HG03045 (cell line): ENCODE measurements around the gene ZBP1.
"Not testable (repeated sequence)": the region's sequence is repeated elsewhere in the genome, so short reads cannot be mapped to it uniquely, and the experiment has no call there.

Experiments used
- ATAC-seq: cut with Tn5 transposase; IDR thresholded peaks from one replicate; pipeline ENCODE4 v1.9.1; 2021; ENCODE audit warnings: mild to moderate bottlenecking, moderate library complexity; ENCODE audit not compliant: unreplicated experiment

The ZBP1 gene

DNA sequence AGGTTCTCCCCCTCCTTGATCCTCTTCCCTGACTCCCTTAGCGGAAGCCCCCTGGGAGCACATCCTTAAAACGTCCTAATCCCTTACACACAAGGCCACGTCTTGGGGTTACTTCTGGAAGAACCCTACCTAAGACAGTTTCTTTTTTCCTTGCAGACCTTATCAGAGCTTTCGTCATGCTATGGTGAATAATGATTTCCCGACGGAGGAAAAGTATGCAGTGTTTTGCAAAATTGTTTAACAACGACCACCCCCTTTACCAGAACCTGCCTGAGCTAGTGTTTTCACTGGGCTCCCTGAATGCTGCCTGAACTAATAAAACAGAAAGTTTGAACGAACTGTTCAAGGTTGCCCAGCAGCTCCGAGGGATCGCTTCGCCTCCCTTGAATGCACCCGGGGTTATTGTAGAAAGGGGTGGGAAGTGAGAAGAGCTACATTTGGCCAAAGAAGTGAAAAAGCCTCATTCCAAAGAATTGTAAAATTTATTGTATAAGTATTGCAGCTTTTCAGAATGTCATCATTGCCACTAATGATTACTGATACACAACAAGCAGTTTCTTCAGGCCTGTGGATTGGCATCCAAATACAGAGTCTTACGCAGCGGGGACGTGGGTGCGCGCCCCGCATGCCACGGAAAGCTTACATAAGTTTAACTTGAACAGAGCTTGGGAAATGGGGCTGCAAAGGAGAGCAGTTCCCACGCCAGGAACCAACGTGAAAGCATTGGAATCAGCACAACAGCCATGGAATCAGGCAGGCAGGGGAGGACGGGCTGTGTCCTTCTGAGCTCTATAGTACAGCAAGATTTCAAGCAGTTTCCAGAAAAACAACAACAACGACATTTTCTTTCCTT is 27.9 kb upstream of the ZBP1 start:
- ATAC-seq: no peak

DNA sequence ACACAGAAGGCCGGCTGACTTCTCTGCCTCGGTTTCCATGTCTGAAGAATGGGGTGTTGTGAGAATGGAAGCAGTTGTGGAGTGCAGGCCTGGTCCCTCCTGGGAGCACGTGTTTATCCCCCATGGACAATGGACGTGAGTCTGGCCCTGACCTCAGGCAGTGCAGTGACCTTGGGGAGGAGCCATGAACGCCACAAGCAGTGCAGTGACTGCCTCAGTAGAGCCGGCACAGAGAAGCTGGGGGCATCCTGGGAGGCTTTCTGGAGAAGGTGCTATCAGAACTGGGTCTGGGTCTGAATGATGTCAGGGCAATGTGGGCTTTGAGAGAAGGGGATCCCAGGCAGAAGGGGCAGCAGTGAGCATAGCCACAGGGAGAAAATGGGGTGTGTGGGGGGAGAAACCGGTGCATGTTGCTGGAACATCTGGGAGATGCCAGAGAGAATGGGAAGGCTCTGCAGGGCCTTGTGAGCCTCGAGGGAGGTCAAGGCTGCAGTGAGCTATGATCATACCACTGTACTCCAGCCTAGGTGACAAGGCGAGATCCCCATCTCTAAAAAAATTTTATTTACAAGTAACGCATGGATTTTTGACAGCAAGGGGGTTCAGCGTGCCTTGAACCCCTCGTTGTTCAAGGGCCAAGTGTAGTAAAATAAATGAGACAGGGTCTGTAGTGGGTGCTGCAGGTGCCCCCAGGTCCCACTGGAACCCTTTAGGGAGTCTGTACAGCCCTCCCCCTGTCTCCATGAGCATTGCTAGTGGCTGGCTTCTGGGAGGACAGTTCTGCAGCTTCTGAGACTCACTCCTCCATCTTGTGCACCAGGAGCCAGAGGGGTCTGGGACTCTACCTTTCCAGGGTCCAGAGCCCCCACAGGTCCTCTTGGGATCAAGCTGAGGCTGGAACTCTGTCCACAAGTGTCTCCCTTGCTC is 27.0 kb upstream of the ZBP1 start:
- ATAC-seq: no peak

DNA sequence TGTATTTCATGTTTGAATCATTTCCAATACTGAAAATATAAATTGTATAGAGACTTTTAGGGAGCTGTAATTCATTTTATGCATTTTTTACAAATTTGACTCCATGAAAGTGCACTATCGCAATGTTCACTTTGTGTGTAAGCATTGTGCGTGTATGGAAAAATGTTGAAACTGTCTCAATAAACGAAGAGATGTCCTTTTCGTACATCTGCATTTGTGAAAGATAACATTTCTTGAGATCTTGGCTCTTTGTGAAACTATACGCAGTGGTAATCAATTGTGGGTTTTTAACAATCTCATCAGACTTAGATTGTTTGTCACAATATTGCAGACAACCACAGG is 18.6 kb upstream of the ZBP1 start:
- ATAC-seq: no peak

DNA sequence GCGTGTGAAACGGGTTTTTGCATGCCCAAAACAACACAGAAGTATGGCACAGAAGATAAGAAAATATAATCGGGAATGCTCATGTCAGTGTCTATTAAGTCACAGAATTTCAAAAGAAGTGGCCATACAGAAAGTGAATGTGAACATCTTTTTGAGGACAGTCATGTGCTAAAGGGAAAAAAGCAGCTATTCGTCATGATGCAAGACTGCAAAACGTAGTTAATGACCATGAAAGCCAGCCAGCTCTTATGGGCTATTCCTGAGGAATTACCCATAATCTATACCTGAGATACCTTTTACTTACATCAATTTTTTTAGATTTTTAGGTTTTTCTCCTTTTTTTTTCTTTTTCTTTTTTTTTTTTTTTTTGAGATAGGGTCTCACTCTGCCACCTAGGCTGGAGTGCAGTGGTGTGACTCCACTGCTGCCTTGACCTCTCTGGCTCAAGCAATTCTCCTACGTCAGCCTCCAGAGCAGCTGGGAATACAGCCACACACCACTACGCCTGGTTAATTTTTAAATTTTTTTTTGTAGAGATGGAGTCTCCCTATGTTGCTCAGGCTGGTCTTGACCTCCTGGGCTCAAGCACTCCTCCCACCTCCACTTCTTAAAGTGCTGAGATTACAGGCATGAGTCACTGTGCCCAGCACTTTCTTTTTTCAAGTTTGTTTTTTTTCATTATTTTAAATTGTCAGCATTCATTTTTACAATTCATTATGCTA is 18.1 kb upstream of the ZBP1 start:
- no peak for ATAC-seq

DNA sequence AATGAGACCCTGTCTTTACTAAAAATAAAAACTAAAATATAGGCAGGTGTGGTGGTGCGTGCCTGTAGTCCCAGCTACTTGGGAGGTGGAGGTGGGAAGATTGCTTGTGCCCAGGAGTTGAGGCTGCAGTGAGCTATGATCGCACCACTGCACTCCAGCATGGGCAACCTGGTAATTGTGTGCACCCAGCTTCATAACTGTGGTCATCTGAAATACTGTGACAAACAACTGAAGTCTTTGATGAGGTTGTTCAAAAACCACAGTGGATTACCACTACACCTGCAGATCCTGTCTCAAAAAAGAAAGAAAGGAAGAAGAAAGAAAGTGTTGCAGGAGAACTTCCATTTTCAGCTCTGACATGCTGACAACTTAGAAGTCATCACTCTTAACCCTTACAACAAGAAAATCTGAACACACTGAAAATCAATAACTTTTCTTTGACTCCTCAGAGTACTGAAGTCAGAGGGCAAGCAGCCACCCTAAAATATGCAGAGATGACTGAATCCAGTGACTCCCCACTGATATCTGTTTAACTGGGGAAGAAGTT is 13.8 kb upstream of the ZBP1 start:
- ATAC-seq: no peak

DNA sequence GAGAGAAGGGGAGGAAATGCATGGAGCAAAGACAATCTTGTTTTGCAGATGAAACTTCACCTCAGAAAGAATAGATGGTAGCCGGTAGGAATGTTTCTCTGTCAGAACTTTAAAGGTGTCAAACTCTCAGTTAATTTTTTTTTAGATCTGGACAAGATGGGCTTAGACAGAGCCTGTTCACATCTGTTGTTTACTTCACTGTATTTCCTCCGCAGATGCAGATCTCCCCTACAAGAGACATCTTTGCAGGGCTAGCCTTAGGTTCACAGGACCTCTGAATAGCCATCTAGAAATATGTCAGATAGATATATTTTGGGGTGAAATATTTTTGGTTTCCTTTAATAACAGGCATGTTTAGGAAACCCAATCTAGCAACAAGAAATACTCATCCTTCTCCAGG is 12.1 kb upstream of the ZBP1 start:
- no peak for ATAC-seq

DNA sequence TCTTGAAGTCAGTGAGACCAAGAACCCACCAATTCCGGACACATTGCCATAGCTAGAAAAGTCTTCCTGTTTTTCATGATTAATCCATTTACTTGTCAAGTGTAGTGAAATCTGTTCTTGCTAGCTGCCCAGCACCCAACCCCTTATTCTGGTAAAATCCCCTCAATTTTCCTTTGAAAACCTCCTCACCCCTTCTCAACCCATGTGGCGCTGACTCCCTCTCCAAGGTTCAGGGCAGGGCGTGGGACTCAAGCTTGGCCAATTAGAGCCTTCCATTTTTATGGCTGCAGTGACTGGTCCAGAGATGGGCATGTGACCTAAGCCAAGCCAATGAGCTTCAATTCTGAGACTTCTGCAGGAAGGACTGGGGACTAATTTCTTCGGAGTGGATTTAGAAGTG is 9.8 kb upstream of the ZBP1 start:
- no peak for ATAC-seq

DNA sequence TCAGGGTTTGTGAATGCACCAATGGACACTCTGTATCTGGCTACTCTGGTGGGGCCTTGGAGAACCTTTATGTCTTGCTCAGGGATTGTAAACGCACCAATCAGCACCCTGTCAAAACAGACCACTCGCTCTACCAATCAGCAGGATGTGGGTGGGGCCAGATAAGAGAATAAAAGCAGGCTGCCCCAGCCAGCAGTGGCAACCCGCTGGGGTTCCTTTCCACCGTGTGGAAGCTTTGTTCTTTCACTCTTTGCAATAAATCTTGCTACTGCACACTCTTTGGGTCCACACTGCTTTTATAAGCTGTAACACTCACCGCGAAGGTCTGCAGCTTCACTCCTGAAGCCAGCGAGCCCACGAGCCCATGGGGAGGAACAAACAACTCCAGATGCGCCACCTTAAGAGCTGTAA is 9.3 kb upstream of the ZBP1 start:
- ATAC-seq: not testable (repeated sequence)

DNA sequence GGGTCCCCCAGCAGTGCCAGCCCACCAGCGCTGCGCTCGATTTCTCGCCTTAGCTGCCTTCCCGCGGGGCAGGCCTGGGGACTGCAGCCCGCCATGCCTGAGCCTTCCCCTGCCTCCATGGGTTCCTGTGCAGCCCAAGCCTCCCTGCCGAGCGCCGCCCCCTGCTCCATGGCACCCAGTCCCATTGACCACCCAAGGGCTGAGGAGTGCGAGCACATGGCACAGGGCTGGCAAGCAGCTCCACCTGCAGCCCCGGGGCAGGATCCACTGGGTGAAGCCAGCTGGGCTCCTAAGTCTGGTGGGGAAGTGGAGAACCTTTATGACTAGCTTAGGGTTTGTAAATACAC is 8.7 kb upstream of the ZBP1 start:
- not testable (repeated sequence) for ATAC-seq

DNA sequence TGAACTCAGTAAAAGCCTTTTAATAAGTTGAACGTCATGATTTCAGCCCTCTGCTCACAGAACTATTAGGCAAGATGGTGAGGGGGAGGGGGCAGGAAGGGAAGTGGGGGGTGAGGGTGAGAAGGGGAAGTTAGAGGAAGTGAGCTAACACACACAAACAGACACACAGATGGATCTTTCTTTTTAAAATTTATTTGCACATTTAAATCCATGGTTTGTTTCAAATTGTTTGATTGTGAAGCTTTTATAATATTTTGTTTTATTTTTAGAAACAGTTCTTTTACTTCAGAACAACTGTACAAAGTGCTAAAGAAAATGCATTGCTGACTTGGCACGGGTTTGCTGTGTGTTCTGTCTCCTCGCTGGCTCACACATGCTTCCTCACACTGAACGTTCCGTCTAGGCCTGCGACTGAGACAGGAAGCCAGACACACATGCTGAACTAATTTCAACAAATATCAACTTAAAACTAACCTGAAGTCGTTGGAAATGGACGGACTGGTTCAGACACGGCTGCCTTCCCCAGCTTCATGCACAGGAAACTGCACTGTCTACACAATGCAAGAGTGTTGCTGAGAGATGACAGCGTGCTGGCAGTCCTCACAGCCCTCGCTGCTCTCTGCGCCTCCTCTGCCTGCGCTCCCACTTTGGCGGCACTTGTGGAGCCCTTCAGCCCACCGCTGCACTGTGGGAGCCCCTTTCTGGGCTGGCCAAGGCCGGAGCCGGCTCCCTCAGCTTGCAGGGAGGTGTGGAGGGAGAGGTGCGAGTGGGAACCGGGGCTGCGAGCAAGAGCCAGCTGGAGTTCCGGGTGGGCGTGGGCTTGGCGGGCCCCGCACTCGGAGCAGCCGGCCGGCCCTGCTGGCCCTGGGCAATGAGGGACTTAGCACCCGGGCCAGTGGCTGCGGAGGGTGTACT is 8.1 kb upstream of the ZBP1 start:
- ATAC-seq: no peak

DNA sequence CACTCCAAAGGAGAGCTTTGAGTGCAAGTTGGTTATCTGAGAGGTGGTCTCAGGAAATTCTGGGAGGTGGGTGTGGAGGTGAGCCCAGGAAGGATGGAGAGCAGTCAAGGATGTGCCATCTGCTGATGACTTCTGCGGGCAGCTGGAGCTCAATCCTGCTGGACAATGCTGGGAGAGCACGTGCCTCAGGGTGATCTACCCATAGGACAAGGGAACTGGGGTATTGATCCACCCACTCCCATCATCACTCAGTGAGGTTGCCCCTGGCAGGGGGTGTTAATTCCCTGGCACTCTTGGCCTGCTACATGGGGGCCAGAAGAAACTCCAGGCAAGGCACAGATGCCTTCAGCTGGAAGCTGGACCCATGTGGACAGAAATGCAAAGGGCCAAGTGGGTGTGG is 7.1 kb upstream of the ZBP1 start:
- ATAC-seq: no peak

DNA sequence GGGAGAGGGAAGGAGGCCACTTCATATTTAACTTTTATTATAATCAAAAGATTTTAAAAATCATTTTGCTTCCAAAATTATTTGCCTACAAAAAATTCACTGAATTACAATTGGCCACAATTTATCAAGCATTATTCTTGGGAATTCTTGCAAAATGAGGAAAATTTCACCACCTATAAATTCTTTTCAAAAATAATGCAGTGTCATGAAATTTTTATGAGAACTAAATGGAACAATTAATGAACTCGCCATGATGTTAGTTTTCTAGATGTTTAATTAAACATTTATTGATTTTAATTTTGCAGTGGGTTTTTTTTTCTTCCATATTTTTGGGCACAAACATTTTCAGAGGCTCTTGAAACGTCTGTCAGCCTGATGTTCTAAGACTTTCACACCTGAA is 5.8 kb upstream of the ZBP1 start:
- no peak for ATAC-seq

DNA sequence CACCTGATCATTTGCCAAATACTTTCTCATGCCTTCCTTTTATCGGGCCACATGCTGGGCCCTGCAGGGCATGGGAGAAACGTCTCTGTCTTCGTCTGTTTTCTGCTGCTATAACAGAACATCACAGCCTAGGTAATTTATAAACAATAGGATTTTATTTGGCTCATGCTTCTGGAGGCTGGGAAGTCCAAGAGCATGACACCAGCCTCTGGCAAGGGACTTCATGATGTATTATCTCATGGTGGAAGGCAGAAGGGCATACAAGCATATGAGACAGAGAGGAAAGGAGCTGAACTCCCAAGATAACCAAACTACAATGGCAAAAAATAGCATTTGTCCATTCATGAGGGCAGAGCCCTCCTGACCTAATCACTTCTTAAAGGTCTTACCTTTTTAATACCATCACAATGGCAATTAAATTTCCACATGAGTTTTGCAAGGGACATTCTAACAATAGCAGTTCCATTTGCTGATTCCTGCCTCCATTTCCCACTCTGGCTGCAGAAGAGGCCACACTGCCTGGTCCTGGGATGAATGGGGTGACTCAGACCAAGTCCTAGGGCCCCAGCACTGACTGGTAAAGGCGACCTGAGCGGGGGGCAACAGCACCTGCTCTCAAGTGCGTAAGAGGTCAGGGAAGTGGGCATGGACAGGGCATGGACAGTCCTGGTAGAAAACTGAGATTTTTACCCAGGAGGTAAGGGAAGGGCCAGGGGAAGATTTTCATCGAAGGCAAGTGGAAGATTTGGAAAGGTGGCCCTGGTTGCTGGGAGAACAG is 5.1 kb upstream of the ZBP1 start:
- no peak for ATAC-seq

DNA sequence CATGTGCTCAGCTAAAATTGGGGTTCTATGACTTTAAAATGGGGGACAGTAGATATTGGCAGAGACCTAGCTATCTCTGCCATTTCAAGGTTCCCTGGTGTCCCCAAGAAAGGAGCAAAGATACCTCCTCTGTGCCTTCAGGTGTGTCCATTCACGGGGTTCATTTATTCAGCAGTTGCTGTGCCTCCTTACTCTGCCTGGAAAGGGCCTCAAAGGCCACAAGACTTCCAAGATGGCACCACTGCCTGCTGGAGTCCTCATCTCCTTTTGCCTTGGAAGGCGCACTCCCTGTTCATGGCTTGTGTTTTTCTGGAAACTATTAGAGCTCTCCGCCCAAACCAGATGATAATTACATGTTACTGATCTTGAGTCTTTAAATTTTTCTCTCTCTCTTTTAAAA is 3.9 kb upstream of the ZBP1 start:
- no peak for ATAC-seq

DNA sequence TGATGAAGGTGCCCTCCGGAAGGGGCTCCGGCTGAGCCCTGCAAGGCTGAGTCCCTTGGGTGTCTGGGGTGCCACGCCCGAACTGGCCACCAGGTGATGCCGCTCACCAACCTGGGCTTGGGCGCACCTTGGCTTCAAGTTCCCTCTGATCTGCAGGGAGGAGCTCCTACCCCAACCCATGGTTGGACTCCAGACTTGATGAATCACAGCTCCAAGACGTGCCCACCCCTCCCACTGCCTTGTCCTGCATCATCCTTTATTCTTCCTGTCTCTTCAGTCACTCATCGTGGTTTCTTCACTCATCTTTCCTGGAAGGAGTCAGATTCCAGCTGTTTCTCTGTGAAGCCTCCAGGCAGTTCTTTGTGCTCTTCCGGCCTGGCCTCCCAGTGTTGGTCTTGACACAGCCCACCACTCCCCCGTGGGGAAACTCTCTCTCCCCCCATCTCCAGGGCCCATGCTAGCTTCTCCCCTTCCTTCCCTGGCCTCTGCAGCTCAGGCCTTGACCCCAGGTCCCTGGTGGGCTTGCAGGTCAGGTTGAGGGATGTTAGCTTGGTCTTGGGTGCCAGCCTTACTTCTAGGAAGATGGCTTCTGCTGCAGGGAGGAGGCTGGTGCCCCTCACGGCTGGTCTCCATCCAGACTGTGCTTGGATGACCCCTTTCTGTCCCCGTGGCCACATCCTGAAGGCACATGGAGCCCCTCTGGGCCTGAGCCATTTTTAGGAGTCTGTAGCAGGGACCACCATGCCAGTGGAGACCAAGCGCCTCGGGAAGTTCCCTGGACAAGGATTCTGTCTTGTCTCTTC is 2.6 kb upstream of the ZBP1 start:
- no peak for ATAC-seq

DNA sequence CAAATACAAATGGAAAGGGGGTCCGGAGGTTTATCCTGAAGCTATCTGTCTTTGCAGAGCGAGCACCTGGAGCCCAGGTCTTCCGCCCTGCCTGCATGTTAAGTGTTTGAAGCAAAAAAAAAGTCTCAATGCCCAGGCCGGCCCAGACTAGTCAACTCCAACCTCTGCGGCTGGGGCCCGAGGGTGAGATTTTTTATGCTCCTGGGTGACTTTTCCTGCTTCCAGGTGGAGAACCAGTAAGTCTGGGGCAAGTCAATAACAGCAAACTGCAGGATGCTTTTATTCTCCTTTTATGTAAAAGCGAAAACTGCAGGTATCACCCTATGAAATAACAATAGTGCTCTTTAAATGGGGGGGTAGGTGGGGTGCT is 2.0 kb upstream of the ZBP1 start:
- no peak for ATAC-seq

DNA sequence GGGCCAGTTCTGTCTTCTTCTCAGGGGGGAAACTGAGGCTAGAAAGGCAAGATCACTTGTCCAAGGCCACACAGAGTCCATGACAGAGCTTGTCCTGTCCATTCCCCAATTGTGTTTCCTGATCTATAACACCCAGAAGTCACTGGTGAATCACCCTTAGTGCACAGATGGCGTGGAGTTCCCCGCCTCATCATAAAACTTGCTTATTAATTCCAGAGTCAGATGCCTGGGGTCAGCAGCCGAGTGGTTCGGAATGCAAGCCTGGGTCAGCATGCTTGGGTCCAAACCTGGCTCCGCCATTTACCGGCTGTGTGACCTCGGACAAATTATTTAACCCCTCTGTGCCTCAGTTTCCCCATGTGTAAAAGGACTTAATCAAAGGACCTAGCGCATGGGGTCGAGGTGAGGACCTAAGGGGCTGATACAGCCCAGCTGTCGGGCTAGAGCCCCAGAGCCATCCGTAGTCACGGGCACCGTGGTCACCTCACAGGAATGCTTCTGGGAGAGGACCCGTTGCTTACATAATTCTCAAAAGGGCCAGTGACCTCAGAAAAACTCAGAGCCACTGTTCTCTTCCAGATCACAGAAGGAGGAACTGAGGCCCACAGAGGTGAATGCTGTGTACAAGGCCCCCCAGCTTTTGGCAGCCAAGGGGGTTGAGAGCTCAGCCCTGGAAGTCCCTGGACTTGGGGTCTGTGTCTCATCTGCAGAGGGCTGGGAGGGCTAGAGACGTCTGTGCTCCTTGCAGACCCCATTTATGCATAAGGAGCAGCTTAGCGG is 1.4 kb upstream of the ZBP1 start:
- no peak for ATAC-seq

DNA sequence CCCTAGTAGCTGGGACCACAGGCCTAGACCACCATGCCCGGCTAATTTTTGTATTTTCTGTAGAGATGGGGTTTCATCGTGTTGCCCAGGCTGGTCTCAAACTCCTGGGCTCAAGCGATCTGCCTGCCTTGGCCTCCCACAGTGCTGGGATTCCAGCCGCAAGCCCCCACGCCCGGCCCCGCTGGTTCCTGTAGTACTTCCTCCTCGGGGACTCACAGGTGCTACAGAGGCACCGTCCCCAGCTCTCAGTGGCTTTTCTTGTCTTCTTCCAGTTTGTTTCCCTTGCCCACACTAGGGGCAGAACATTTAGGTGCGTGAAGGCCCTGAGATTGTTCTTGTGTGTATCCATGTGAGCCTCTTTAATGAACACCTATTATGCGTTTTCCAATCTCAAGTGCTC is 773 bp upstream of the ZBP1 start:
- no peak for ATAC-seq
